GM23338 (cell line): ENCODE data around the gene EYS.

Source experiments
- EZH2phosphoT487 ChIP-seq: fragments of 200-600 bp; sonication (generic); IDR thresholded peaks from one replicate; pipeline ENCODE4 v1.8.1; 2018; ENCODE audit warnings: antibody characterized with exemption; ENCODE audit not compliant: unreplicated experiment
- POLR2AphosphoS5 ChIP-seq: IDR thresholded peaks from 2 replicates; pipeline ENCODE4 v1.6.1; 2016; ENCODE audit warnings: antibody characterized with exemption, low read depth
- ZNF114 ChIP-seq: fragments of 250-450 bp; sonication (Bioruptor Pico); IDR thresholded peaks from 2 replicates; pipeline ENCODE4 v1.5.0; 2020; ENCODE audit warnings: mild to moderate bottlenecking, moderate library complexity
- TF ChIP-seq, protein P1 (sequence below), 2 experiments: fragments of 200-600 bp in 1 of 2; sonication (generic) in 1 of 2; conservative IDR thresholded peaks; 2 replicates each; pipeline versions ENCODE4 v1.5.1 to v1.6.1; 2016 to 2017; ENCODE audit warnings: antibody characterized with exemption in 2 of 2, low read depth in 2 of 2, mild to moderate bottlenecking in 2 of 2, moderate library complexity in 1 of 2
- TF ChIP-seq, protein P2 (sequence below): IDR thresholded peaks from one replicate; pipeline ENCODE4 v1.6.1; 2018; ENCODE audit warnings: antibody characterized with exemption; ENCODE audit not compliant: unreplicated experiment

DNA sequence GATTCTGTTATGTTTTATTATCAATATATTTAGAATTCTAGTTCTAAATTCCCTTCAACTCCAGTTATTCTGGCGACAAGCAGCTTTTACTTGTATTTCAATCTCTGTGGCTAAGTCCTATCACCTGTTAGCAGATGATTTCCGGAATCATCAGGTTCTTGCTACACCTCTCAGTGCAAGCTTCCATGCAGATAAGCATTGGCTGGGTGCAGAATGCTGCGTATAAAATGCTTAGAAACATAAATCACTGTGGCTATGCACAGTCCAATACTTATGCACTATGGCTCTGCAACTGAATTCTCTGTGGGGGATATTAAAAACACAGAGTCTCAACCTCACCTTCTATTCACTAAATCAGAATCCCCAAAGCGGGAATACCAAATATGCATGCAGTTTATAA lies 720.0 kb downstream of the EYS start:
- TF ChIP-seq EZH2phosphoT487 (no peak), POLR2AphosphoS5 (no peak), ZNF114 (CRISPR knock-in tag) (no peak)
- TF ChIP-seq, protein P1, sequence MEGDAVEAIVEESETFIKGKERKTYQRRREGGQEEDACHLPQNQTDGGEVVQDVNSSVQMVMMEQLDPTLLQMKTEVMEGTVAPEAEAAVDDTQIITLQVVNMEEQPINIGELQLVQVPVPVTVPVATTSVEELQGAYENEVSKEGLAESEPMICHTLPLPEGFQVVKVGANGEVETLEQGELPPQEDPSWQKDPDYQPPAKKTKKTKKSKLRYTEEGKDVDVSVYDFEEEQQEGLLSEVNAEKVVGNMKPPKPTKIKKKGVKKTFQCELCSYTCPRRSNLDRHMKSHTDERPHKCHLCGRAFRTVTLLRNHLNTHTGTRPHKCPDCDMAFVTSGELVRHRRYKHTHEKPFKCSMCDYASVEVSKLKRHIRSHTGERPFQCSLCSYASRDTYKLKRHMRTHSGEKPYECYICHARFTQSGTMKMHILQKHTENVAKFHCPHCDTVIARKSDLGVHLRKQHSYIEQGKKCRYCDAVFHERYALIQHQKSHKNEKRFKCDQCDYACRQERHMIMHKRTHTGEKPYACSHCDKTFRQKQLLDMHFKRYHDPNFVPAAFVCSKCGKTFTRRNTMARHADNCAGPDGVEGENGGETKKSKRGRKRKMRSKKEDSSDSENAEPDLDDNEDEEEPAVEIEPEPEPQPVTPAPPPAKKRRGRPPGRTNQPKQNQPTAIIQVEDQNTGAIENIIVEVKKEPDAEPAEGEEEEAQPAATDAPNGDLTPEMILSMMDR (conservative IDR thresholded peaks at IDR 0.05; ENCODE audit: low read depth in 2 of 2) = no peak
- TF ChIP-seq, protein P2, sequence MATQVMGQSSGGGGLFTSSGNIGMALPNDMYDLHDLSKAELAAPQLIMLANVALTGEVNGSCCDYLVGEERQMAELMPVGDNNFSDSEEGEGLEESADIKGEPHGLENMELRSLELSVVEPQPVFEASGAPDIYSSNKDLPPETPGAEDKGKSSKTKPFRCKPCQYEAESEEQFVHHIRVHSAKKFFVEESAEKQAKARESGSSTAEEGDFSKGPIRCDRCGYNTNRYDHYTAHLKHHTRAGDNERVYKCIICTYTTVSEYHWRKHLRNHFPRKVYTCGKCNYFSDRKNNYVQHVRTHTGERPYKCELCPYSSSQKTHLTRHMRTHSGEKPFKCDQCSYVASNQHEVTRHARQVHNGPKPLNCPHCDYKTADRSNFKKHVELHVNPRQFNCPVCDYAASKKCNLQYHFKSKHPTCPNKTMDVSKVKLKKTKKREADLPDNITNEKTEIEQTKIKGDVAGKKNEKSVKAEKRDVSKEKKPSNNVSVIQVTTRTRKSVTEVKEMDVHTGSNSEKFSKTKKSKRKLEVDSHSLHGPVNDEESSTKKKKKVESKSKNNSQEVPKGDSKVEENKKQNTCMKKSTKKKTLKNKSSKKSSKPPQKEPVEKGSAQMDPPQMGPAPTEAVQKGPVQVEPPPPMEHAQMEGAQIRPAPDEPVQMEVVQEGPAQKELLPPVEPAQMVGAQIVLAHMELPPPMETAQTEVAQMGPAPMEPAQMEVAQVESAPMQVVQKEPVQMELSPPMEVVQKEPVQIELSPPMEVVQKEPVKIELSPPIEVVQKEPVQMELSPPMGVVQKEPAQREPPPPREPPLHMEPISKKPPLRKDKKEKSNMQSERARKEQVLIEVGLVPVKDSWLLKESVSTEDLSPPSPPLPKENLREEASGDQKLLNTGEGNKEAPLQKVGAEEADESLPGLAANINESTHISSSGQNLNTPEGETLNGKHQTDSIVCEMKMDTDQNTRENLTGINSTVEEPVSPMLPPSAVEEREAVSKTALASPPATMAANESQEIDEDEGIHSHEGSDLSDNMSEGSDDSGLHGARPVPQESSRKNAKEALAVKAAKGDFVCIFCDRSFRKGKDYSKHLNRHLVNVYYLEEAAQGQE = no peak
